Measurements from ENCODE around the gene RNF212. TPM values are rescaled to one million over a fixed set of nuclear protein-coding genes. Genes with fewer than 3 reads are reported as not detected.

The RNF212 gene
- total and polyA plus RNA-seq, 2 of the 13 experiments (the other 11 are each of a cell fraction or from before 2014, with no cell fraction given): not detected

DNA sequence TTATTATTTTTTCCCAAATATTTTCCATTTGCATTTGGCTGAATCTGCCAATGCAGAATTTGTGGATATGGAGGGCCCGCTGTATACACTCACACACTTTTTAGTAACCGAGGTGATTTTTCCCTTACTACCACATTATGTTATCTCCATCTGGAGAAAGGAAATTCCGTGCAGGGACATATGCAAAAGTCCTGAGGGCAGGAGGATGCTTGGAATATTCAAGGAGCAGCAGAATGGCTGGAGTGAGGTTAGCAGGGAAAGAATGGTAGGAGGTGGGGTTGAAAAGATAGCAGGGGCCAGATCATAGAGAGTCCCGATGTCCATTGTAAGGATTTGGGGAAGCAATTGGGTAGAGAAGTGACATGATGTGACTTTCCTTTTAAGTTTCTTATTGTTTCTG lies 11.5 kb upstream of the RNF212 start (continued):
- TF ChIP-seq, protein P1, sequence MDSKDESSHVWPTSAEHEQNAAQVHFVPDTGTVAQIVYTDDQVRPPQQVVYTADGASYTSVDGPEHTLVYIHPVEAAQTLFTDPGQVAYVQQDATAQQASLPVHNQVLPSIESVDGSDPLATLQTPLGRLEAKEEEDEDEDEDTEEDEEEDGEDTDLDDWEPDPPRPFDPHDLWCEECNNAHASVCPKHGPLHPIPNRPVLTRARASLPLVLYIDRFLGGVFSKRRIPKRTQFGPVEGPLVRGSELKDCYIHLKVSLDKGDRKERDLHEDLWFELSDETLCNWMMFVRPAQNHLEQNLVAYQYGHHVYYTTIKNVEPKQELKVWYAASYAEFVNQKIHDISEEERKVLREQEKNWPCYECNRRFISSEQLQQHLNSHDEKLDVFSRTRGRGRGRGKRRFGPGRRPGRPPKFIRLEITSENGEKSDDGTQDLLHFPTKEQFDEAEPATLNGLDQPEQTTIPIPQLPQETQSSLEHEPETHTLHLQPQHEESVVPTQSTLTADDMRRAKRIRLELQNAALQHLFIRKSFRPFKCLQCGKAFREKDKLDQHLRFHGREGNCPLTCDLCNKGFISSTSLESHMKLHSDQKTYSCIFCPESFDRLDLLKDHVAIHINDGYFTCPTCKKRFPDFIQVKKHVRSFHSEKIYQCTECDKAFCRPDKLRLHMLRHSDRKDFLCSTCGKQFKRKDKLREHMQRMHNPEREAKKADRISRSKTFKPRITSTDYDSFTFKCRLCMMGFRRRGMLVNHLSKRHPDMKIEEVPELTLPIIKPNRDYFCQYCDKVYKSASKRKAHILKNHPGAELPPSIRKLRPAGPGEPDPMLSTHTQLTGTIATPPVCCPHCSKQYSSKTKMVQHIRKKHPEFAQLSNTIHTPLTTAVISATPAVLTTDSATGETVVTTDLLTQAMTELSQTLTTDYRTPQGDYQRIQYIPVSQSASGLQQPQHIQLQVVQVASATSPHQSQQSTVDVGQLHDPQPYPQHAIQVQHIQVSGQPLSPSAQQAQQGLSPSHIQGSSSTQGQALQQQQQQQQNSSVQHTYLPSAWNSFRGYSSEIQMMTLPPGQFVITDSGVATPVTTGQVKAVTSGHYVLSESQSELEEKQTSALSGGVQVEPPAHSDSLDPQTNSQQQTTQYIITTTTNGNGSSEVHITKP (CRISPR knock-in tag; IDR thresholded peaks at IDR 0.05; ENCODE audit: low read depth): no peak
- TF ChIP-seq, protein P2, sequence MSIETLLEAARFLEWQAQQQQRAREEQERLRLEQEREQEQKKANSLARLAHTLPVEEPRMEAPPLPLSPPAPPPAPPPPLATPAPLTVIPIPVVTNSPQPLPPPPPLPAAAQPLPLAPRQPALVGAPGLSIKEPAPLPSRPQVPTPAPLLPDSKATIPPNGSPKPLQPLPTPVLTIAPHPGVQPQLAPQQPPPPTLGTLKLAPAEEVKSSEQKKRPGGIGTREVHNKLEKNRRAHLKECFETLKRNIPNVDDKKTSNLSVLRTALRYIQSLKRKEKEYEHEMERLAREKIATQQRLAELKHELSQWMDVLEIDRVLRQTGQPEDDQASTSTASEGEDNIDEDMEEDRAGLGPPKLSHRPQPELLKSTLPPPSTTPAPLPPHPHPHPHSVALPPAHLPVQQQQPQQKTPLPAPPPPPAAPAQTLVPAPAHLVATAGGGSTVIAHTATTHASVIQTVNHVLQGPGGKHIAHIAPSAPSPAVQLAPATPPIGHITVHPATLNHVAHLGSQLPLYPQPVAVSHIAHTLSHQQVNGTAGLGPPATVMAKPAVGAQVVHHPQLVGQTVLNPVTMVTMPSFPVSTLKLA (IDR thresholded peaks at IDR 0.05): no peak
- TF ChIP-seq ELF3 (CRISPR knock-in tag; IDR thresholded peaks at IDR 0.05): no peak
- no peak for TF ChIP-seq ZNF337 (CRISPR knock-in tag; IDR thresholded peaks at IDR 0.05; ENCODE audit: borderline replicate concordance, low read depth)
- no peak for TF ChIP-seq ZEB1 (IDR thresholded peaks at IDR 0.05; ENCODE audit: insufficient replicate concordance, low read depth)
- TF ChIP-seq ZFP82 (CRISPR knock-in tag; IDR thresholded peaks at IDR 0.05; ENCODE audit: borderline replicate concordance): no peak
- no peak for TF ChIP-seq ZNF83 (CRISPR knock-in tag; IDR thresholded peaks at IDR 0.05; ENCODE audit: borderline replicate concordance)
- TF ChIP-seq GATAD1 (CRISPR knock-in tag; IDR thresholded peaks at IDR 0.05): no peak
- no peak for TF ChIP-seq MZF1 (CRISPR knock-in tag; IDR thresholded peaks at IDR 0.05; ENCODE audit: borderline replicate concordance)
- TF ChIP-seq MEF2D (CRISPR knock-in tag; IDR thresholded peaks at IDR 0.05): no peak
- no peak for TF ChIP-seq ZNF616 (CRISPR knock-in tag; IDR thresholded peaks at IDR 0.05; ENCODE audit: low read depth)

Measured in HepG2 (cell line).